ENCODE data around the gene HTRA2.

HTRA2 gene

GRCh38 chr2:74495440-74495839 is 34.3 kb upstream of the HTRA2 start:
- TF ChIP-seq CTCF (IDR thresholded peaks at IDR 0.05; ENCODE audit: insufficient read depth, low read length, missing control alignments) = no peak
- ChIA-PET POLR2A (no interaction called here), CTCF (interaction anchor here (2.1 kb wide), 1 partner anchor 12 kb away, joined by 6 read pairs; the partner anchor contains the start of genes CCDC142 and TTC31)
- no peak for DNase-seq (ENCODE audit: low read depth, low spot score)
- H3K4me3 ChIP-seq (ENCODE audit: low read depth, low read length) = no peak overlapping the region

GRCh38 chr2:74496997-74497776 is 32.5 kb upstream of the HTRA2 start:
- POLR2A ChIA-PET = interaction anchor here (1.2 kb wide), 1 partner anchor 25 kb away, joined by 4 read pairs; the partner anchor contains the start of gene MRPL53
- H3K4me3 ChIP-seq (ENCODE audit: low read depth, low read length) = no peak overlapping the region

GRCh38 chr2:74497777-74498499 is 31.8 kb upstream of the HTRA2 start:
- POLR2A ChIA-PET = no interaction called here
- CTCF ChIA-PET = interaction anchor here (1.4 to 13.6 kb wide), 4 partner anchors 8 to 89 kb away, joined by 3 to 202 read pairs (median 16); partner anchors contain the start of genes CCDC142, PCGF1 and TTC31
- no peak for TF ChIP-seq CTCF (IDR thresholded peaks at IDR 0.05; ENCODE audit: insufficient read depth, low read length, missing control alignments)
- DNase-seq (ENCODE audit: low read depth, low spot score) = no peak
- H3K4me3 ChIP-seq (ENCODE audit: low read depth, low read length) = peak overlapping the region; percentile 42

More at GRCh38 chr2:74496997-74497776, 32.5 kb upstream of the HTRA2 start:
- CTCF ChIA-PET = interaction anchor here (1.5 to 13.6 kb wide), 3 partner anchors 11 to 90 kb away, joined by 3 to 202 read pairs (median 29); partner anchors contain the start of genes CCDC142, PCGF1 and TTC31
- DNase-seq (ENCODE audit: low read depth, low spot score) = no peak
- TF ChIP-seq CTCF (IDR thresholded peaks at IDR 0.05; ENCODE audit: insufficient read depth, low read length, missing control alignments) = no peak

- CTCF ChIA-PET = interaction anchor here (1.4 to 13.6 kb wide), 4 partner anchors 9 to 88 kb away, joined by 3 to 202 read pairs (median 16); partner anchors contain the start of genes CCDC142, PCGF1 and TTC31
- peak overlapping the region; percentile 43 for H3K4me3 ChIP-seq (ENCODE audit: low read depth, low read length)
Measured at GRCh38 chr2:74498500-74499266, 31.1 kb upstream of the HTRA2 start.

More at GRCh38 chr2:74498500-74499266, 31.1 kb upstream of the HTRA2 start:
- POLR2A ChIA-PET = interaction anchor here (0.6 to 1.0 kb wide), 2 partner anchors 16 to 80 kb away, joined by 3 to 5 read pairs; partner anchors contain the start of genes CCDC142 and TTC31
- DNase-seq (ENCODE audit: low read depth, low spot score) = no peak
- TF ChIP-seq CTCF (IDR thresholded peaks at IDR 0.05; ENCODE audit: insufficient read depth, low read length, missing control alignments) = no peak

All from AG04449 (cell line).